ENCODE data around the gene CYP4F3.
A peak's percentile ranks its signal among the peaks of the same experiment; 100 is the strongest.
"Not testable (repeated sequence)": the region's sequence is repeated elsewhere in the genome, so short reads cannot be mapped to it uniquely, and the experiment has no call there.

The CYP4F3 gene

GRCh38 chr19:15671891-15672579 is 31.3 kb downstream of the CYP4F3 start:
- no peak for DNase-seq

GRCh38 chr19:15672580-15673175 is 32.0 kb downstream of the CYP4F3 start, which contains the start of gene CYP4F12:
CYP4F12 (plus strand) TSS chr19:15673087; CDS start chr19:15673530, 443 bp downstream.
- DNase-seq: no peak

GRCh38 chr19:15673176-15673654 is 32.5 kb downstream of the CYP4F3 start:
- DNase-seq: no peak

GRCh38 chr19:15675560-15675959 is 34.9 kb downstream of the CYP4F3 start:
- no peak for DNase-seq

- DNase-seq: no peak
These were observed 38.4 kb downstream of the CYP4F3 start for GRCh38 chr19:15679089-15679488.

- DNase-seq: not testable (repeated sequence)
These were observed 39.2 kb downstream of the CYP4F3 start for GRCh38 chr19:15679865-15680264.

- no peak for DNase-seq
These were observed 40.0 kb downstream of the CYP4F3 start for GRCh38 chr19:15680478-15681322.

GRCh38 chr19:15683411-15683810 is 42.7 kb downstream of the CYP4F3 start:
- DNase-seq: no peak

GRCh38 chr19:15684828-15685227 is 44.1 kb downstream of the CYP4F3 start:
- no peak for DNase-seq

- no peak for DNase-seq
These were observed 56.0 kb downstream of the CYP4F3 start for GRCh38 chr19:15696654-15697194.

- peak; percentile 59 for DNase-seq
These were observed 61.2 kb downstream of the CYP4F3 start for GRCh38 chr19:15701757-15702533.

- peak; percentile 82 for DNase-seq
These were observed 61.8 kb downstream of the CYP4F3 start for GRCh38 chr19:15702534-15702930.
